ENCODE data around the gene DIPK1B. TPM values are rescaled to one million over a fixed set of nuclear protein-coding genes. Genes with fewer than 3 reads are reported as not detected.

DIPK1B gene
- total RNA-seq, 3 donors from 2014 or later: 4.8 to 8.2 (median 5.6) TPM

DNA sequence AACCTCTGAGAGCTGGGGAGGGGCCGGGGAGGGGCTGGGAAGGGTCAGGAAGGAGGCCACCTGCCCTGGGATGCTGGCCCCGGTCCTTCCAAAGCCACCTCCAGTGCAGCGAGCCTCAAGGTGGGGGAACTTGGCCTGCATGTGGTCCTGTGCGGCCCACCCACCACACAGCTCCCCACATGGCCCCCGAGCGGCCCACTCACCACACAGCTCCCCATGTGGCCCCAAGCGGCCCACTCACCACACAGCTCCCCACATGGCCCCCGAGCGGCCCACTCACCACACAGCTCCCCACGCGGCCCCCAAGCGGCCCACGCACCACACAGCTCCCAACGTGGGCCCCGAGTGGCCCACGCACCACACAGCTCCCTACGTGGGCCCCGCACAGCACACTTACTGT, 32.4 kb downstream of the DIPK1B start:
- no peaks in the 10 kb centered on the region for H3K9me3 ChIP-seq
- intact Hi-C loops (cut with DNase I; ENCODE audit: low total_unique reads): no loop called here
- no peaks in the 10 kb centered on the region for H3K36me3 ChIP-seq
- no peak for DNase-seq (ENCODE audit: low spot score in 2 of 2)
- no peak overlapping the region for H3K27ac ChIP-seq
- H3K4me3 ChIP-seq: peak overlapping the region in 2 of 3 donors; percentile 3 to 20
- peaks cover 8 to 11% of the 10 kb centered on the region in 2 donors for H3K4me1 ChIP-seq
- TF ChIP-seq POLR2A (IDR thresholded peaks at IDR 0.05): no peak
- TF ChIP-seq POLR2AphosphoS5 (IDR thresholded peaks at IDR 0.05): no peak
- H3K27me3 ChIP-seq: peaks cover 2 to 49% of the 10 kb centered on the region in 2 donors

GRCh38 chr9:136745389-136746154, 33.2 kb downstream of the DIPK1B start:
- no peaks in the 10 kb centered on the region for H3K36me3 ChIP-seq
- peak overlapping the region in 2 of 3 donors; percentile 20 to 46 for H3K4me3 ChIP-seq
- peaks cover 2 to 41% of the 10 kb centered on the region in 2 donors for H3K27me3 ChIP-seq
- no peak overlapping the region for H3K27ac ChIP-seq
- TF ChIP-seq POLR2A (IDR thresholded peaks at IDR 0.05) (no peak), POLR2AphosphoS5 (IDR thresholded peaks at IDR 0.05) (no peak)
- TF ChIP-seq, protein P1, sequence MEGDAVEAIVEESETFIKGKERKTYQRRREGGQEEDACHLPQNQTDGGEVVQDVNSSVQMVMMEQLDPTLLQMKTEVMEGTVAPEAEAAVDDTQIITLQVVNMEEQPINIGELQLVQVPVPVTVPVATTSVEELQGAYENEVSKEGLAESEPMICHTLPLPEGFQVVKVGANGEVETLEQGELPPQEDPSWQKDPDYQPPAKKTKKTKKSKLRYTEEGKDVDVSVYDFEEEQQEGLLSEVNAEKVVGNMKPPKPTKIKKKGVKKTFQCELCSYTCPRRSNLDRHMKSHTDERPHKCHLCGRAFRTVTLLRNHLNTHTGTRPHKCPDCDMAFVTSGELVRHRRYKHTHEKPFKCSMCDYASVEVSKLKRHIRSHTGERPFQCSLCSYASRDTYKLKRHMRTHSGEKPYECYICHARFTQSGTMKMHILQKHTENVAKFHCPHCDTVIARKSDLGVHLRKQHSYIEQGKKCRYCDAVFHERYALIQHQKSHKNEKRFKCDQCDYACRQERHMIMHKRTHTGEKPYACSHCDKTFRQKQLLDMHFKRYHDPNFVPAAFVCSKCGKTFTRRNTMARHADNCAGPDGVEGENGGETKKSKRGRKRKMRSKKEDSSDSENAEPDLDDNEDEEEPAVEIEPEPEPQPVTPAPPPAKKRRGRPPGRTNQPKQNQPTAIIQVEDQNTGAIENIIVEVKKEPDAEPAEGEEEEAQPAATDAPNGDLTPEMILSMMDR (IDR thresholded peaks at IDR 0.05): no peak
- intact Hi-C loops (cut with DNase I; ENCODE audit: low total_unique reads): no loop called here
- peaks cover 8 to 11% of the 10 kb centered on the region in 2 donors for H3K4me1 ChIP-seq
- H3K9me3 ChIP-seq: no peaks in the 10 kb centered on the region
- DNase-seq (ENCODE audit: low spot score in 2 of 2): no peak

DNA sequence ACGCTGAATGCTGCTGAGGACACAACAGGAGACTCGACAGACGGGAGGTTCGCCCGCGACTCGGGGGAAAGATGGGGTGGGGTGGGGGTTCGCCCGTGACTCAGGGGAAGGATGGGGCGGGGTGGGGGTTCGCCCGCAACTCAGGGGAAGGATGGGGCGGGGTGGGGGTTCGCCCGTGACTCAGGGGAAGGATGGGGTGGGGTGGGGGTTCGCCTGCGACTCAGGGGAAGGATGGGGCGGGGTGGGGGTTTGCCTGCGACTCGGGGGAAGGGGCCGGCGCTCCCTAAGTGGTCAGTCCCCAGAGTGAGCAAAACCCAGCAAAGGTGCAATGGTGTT, 33.8 kb downstream of the DIPK1B start:
- H3K4me1 ChIP-seq: peaks cover 6 to 7% of the 10 kb centered on the region in 2 donors
- H3K9me3 ChIP-seq: peaks cover 0 to under 1% of the 10 kb centered on the region in 2 donors
- TF ChIP-seq, protein P1 (IDR thresholded peaks at IDR 0.05): no peak
- TF ChIP-seq POLR2AphosphoS5 (IDR thresholded peaks at IDR 0.05): no peak
- TF ChIP-seq POLR2A (IDR thresholded peaks at IDR 0.05): no peak
- DNase-seq (ENCODE audit: low spot score in 2 of 2): no peak
- intact Hi-C loops (cut with DNase I; ENCODE audit: low total_unique reads): no loop called here
- H3K36me3 ChIP-seq: no peaks in the 10 kb centered on the region
- peaks cover 2 to 35% of the 10 kb centered on the region in 2 donors for H3K27me3 ChIP-seq
- H3K4me3 ChIP-seq: no peak overlapping the region
- H3K27ac ChIP-seq: no peak overlapping the region

GRCh38 chr9:136746621-136747020, 34.2 kb downstream of the DIPK1B start:
- no peak for DNase-seq (ENCODE audit: low spot score in 2 of 2)
- H3K4me1 ChIP-seq: peaks cover 1 to 2% of the 10 kb centered on the region in 2 donors
- H3K27me3 ChIP-seq: peaks cover 2 to 30% of the 10 kb centered on the region in 2 donors
- no peak overlapping the region for H3K4me3 ChIP-seq
- H3K36me3 ChIP-seq: no peaks in the 10 kb centered on the region
- H3K9me3 ChIP-seq: peaks cover 0 to 6% of the 10 kb centered on the region in 2 donors
- intact Hi-C loops (cut with DNase I; ENCODE audit: low total_unique reads): no loop called here
- no peak overlapping the region for H3K27ac ChIP-seq
- TF ChIP-seq POLR2AphosphoS5 (IDR thresholded peaks at IDR 0.05) (no peak), POLR2A (IDR thresholded peaks at IDR 0.05) (no peak)
- TF ChIP-seq, protein P1 (IDR thresholded peaks at IDR 0.05): no peak

GRCh38 chr9:136747161-136748060, 35.0 kb downstream of the DIPK1B start:
- H3K4me3 ChIP-seq: no peak overlapping the region
- no peak overlapping the region for H3K27ac ChIP-seq
- DNase-seq (ENCODE audit: low spot score in 2 of 2): no peak
- H3K36me3 ChIP-seq: no peaks in the 10 kb centered on the region
- H3K9me3 ChIP-seq: peaks cover 0 to 13% of the 10 kb centered on the region in 2 donors
- TF ChIP-seq, protein P1 (IDR thresholded peaks at IDR 0.05): no peak
- TF ChIP-seq POLR2AphosphoS5 (IDR thresholded peaks at IDR 0.05) (no peak), POLR2A (IDR thresholded peaks at IDR 0.05) (no peak)
- intact Hi-C loops (cut with DNase I; ENCODE audit: low total_unique reads): no loop called here
- H3K4me1 ChIP-seq: no peaks in the 10 kb centered on the region
- H3K27me3 ChIP-seq: peaks cover under 1 to 22% of the 10 kb centered on the region in 2 donors
